Transverse colon (tissue), 4 donors: ENCODE data around the gene PTPN11. TPM values are rescaled to one million over a fixed set of nuclear protein-coding genes. Genes with fewer than 3 reads are reported as not detected.
"Not testable (repeated sequence)": the region's sequence is repeated elsewhere in the genome, so short reads cannot be mapped to it uniquely, and the experiment has no call there.

Experiments used
- DNase-seq: peaks from one replicate; pipeline ENCODE4 v3.0.0-alpha.2; 2019
- H3K27ac ChIP-seq, 4 donors: fragments of 200-600 bp; sonication (generic); 2 replicates each; pipeline ENCODE4 v1.5.1; 2016 to 2018; ENCODE audit warnings: inconsistent platforms in 4 of 4
- H3K27me3 ChIP-seq: fragments of 200-600 bp; sonication (generic); 2 replicates; pipeline ENCODE4 v1.5.1; 2017; ENCODE audit warnings: inconsistent platforms
- H3K36me3 ChIP-seq, 4 donors: fragments of 200-600 bp; sonication (generic); 2 replicates each; pipeline ENCODE4 v1.5.1; 2017 to 2019; ENCODE audit warnings: inconsistent platforms in 4 of 4
- H3K4me1 ChIP-seq, 4 donors: fragments of 200-600 bp; sonication (generic); 2 replicates each; pipeline ENCODE4 v1.5.1; 2017 to 2020; ENCODE audit warnings: inconsistent platforms in 4 of 4
- H3K4me3 ChIP-seq, 4 donors: fragments of 200-600 bp; sonication (generic); 1 replicate in 1 of 4; 2 replicates in 3 of 4; pipeline versions ENCODE4 v1.5.1 to v1.6.1; 2017 to 2019; ENCODE audit warnings: inconsistent platforms in 4 of 4
- H3K9me3 ChIP-seq, 2 donors: fragments of 200-600 bp; sonication (generic); 2 replicates each; pipeline ENCODE4 v1.5.1; 2017 to 2019; ENCODE audit warnings: inconsistent platforms in 2 of 2
- CTCF ChIP-seq, 5 experiments: fragments of 200-600 bp in 3 of 5; fragments of 450-650 bp in 2 of 5; sonication (generic) in 3 of 5; IDR thresholded peaks; 1 replicate in 2 of 5; 2 replicates in 3 of 5; pipeline ENCODE4 v1.5.1; 2016 to 2017; ENCODE audit warnings: antibody characterized with exemption in 5 of 5, inconsistent platforms in 3 of 5, mild to moderate bottlenecking in 2 of 5, moderate library complexity in 1 of 5
- EP300 ChIP-seq: sonication (generic); formaldehyde crosslinking; IDR thresholded peaks from one replicate; pipeline ENCODE4 v1.6.1; 2017; ENCODE audit warnings: antibody characterized with exemption, low read depth
- POLR2A ChIP-seq: fragments of 450-650 bp; IDR thresholded peaks from one replicate; pipeline ENCODE4 v1.6.1; 2016; ENCODE audit warnings: antibody characterized with exemption, mild to moderate bottlenecking, moderate library complexity
- POLR2AphosphoS5 ChIP-seq, 3 donors: sonication (generic); formaldehyde crosslinking; IDR thresholded peaks; one replicate each; pipeline ENCODE4 v1.6.1; 2016; ENCODE audit warnings: antibody characterized with exemption in 3 of 3
- WGBS, 2 donors: methylation state at CpG; one replicate each; pipeline ENCODE4 v1.1.5; 2018; ENCODE audit warnings: low coverage in 1 of 2; 5-methylcytosine and 5-hydroxymethylcytosine counted together
- in situ Hi-C, 4 donors: fragments of 200-750 bp; cut with MboI; loops; one replicate each; pipeline versions ENCODE4 v1.15.0 to v1.15.1; 2017; ENCODE audit warnings: low sequenced_read_pairs in 3 of 4, low pct_ligation_motif_present in 1 of 4, low pct_unique_long_range_greater_than_20kb in 1 of 4
- intact Hi-C: fragments of 100-400 bp; cut with DNase I; formaldehyde crosslinking; loops from one replicate; pipeline ENCODE4 v1.15.1; 2023; ENCODE audit warnings: low total_unique reads
- total RNA-seq, 4 donors: library from RNA; depleted of rRNA; stranded (reverse); fragments of >200 nt; gene quantifications; one replicate each; pipeline ENCODE4 v1.1.0, GENCODE V29; 2016

Gene PTPN11
- total RNA-seq, 4 donors from 2014 or later, result 46.4 to 56.7 (median 50.3) TPM

- intact Hi-C loops, result no loop called here
- no peaks in the 10 kb centered on the region for H3K36me3 ChIP-seq
Measured at GRCh38 chr12:112430929-112431328, 12.2 kb downstream of the PTPN11 start.

GRCh38 chr12:112431965-112432364, 13.2 kb downstream of the PTPN11 start:
- intact Hi-C loops (no loop called here), in situ Hi-C loops (no loop called here)
- Histone ChIP-seq H3K27me3 (no peaks in the 10 kb centered on the region), H3K4me3 (no peak overlapping the region), H3K36me3 (no peaks in the 10 kb centered on the region), H3K9me3 (no peaks in the 10 kb centered on the region), H3K4me1 (no peaks in the 10 kb centered on the region), H3K27ac (no peak overlapping the region)
- TF ChIP-seq POLR2A, result no peak
- no peak for TF ChIP-seq POLR2AphosphoS5 (IDR thresholded peaks at IDR 0.05)
- TF ChIP-seq EP300, result no peak
- TF ChIP-seq CTCF (IDR thresholded peaks at IDR 0.05), result no peak
- WGBS, 2 donors, result 80 to 84% methylated on average over 3 of the region's 3 CpGs
- DNase-seq, result no peak

More at GRCh38 chr12:112430929-112431328, 12.2 kb downstream of the PTPN11 start:
- Histone ChIP-seq H3K27me3 (no peaks in the 10 kb centered on the region), H3K9me3 (no peaks in the 10 kb centered on the region), H3K4me1 (no peaks in the 10 kb centered on the region), H3K4me3 (no peak overlapping the region), H3K27ac (no peak overlapping the region)
- DNase-seq, result no peak
- TF ChIP-seq POLR2AphosphoS5 (IDR thresholded peaks at IDR 0.05) (no peak), EP300 (no peak), POLR2A (no peak), CTCF (IDR thresholded peaks at IDR 0.05) (no peak)
- WGBS, 2 donors, result 84 to 90% methylated on average over 2 to 5 of the region's 5 CpGs
- in situ Hi-C loops, result no loop called here

GRCh38 chr12:112433551-112433950, 14.8 kb downstream of the PTPN11 start:
- intact Hi-C loops, result no loop called here
- no peaks in the 10 kb centered on the region for H3K9me3 ChIP-seq
- peaks cover 0 to 4% (median 0%) of the 10 kb centered on the region in 4 donors for H3K4me1 ChIP-seq
- DNase-seq, result no peak
- H3K27me3 ChIP-seq, result no peaks in the 10 kb centered on the region
- in situ Hi-C loops, result no loop called here
- no peak overlapping the region for H3K27ac ChIP-seq
- no peak overlapping the region for H3K4me3 ChIP-seq
- H3K36me3 ChIP-seq, result no peaks in the 10 kb centered on the region
- no peak for TF ChIP-seq POLR2AphosphoS5 (IDR thresholded peaks at IDR 0.05)
- TF ChIP-seq EP300, result no peak
- TF ChIP-seq CTCF (IDR thresholded peaks at IDR 0.05), result no peak
- TF ChIP-seq POLR2A, result no peak
- 92 to 98% methylated on average over 2 of the region's 2 CpGs for WGBS, 2 donors

- H3K36me3 ChIP-seq, H3K4me3 ChIP-seq, intact Hi-C loops, H3K4me1 ChIP-seq, H3K9me3 ChIP-seq, DNase-seq, in situ Hi-C loops, H3K27ac ChIP-seq, H3K27me3 ChIP-seq: not testable (repeated sequence)
- WGBS, 2 donors, result 92% methylated on average over 1 of the region's 1 CpG; no CpG with 5 or more reads in 1 of the 2 donors
Measured at GRCh38 chr12:112438645-112439044, 19.9 kb downstream of the PTPN11 start.

- Histone ChIP-seq H3K27ac (no peak overlapping the region), H3K27me3 (no peaks in the 10 kb centered on the region), H3K4me1 (peaks cover 0 to 4% (median 0%) of the 10 kb centered on the region in 4 donors), H3K9me3 (no peaks in the 10 kb centered on the region), H3K36me3 (no peaks in the 10 kb centered on the region), H3K4me3 (no peak overlapping the region)
- in situ Hi-C loops (no loop called here), intact Hi-C loops (no loop called here)
- no peak for DNase-seq
- no peak for TF ChIP-seq POLR2AphosphoS5 (IDR thresholded peaks at IDR 0.05)
- no peak for TF ChIP-seq EP300
- no peak for TF ChIP-seq POLR2A
- TF ChIP-seq CTCF (IDR thresholded peaks at IDR 0.05), result no peak
Measured at GRCh38 chr12:112439769-112440168, 21.0 kb downstream of the PTPN11 start.

- H3K36me3 ChIP-seq, H3K27ac ChIP-seq, DNase-seq, intact Hi-C loops, H3K9me3 ChIP-seq, H3K4me1 ChIP-seq, H3K4me3 ChIP-seq, in situ Hi-C loops, H3K27me3 ChIP-seq: not testable (repeated sequence)
- 94% methylated on average over 9 of the region's 9 CpGs; no CpG with 5 or more reads in 1 of the 2 donors for WGBS, 2 donors
Measured at GRCh38 chr12:112440653-112441052, 21.9 kb downstream of the PTPN11 start.
